HG02623 (cell line): ENCODE results near the gene KDM4C.
"Not testable (repeated sequence)": the region's sequence is repeated elsewhere in the genome, so short reads cannot be mapped to it uniquely, and the experiment has no call there.

Experiments
- ATAC-seq: cut with Tn5 transposase; IDR thresholded peaks from one replicate; pipeline ENCODE4 v1.9.1; 2021; ENCODE audit warnings: moderate library complexity; ENCODE audit not compliant: unreplicated experiment

The KDM4C gene

GRCh38 chr9:6802926-6803325 lies 45.2 kb downstream of the KDM4C start:
- no peak for ATAC-seq

- ATAC-seq: no peak
Observed at GRCh38 chr9:6805532-6805931, 47.8 kb downstream of the KDM4C start.

- ATAC-seq: not testable (repeated sequence)
Observed at GRCh38 chr9:6806318-6806717, 48.5 kb downstream of the KDM4C start.

GRCh38 chr9:6807669-6808068 lies 49.9 kb downstream of the KDM4C start:
- ATAC-seq: not testable (repeated sequence)

GRCh38 chr9:6811436-6811835 lies 53.7 kb downstream of the KDM4C start:
- ATAC-seq: no peak

- no peak for ATAC-seq
Observed at GRCh38 chr9:6816581-6816980, 58.8 kb downstream of the KDM4C start.

- no peak for ATAC-seq
Observed at GRCh38 chr9:6818292-6818922, 60.6 kb downstream of the KDM4C start.

GRCh38 chr9:6819112-6819511 lies 61.3 kb downstream of the KDM4C start:
- ATAC-seq: no peak

- ATAC-seq: no peak
Observed at GRCh38 chr9:6819529-6819928, 61.8 kb downstream of the KDM4C start.

GRCh38 chr9:6822696-6823095 lies 64.9 kb downstream of the KDM4C start:
- no peak for ATAC-seq

GRCh38 chr9:6827439-6828145 lies 69.8 kb downstream of the KDM4C start:
- ATAC-seq: no peak

- ATAC-seq: no peak
Observed at GRCh38 chr9:6829027-6829426, 71.3 kb downstream of the KDM4C start.

- ATAC-seq: no peak
Observed at GRCh38 chr9:6829536-6829935, 71.8 kb downstream of the KDM4C start.

GRCh38 chr9:6833518-6834192 lies 75.9 kb downstream of the KDM4C start:
- ATAC-seq: no peak

- no peak for ATAC-seq
Observed at GRCh38 chr9:6834306-6834705, 76.5 kb downstream of the KDM4C start.

- ATAC-seq: no peak
Observed at GRCh38 chr9:6838158-6838557, 80.4 kb downstream of the KDM4C start.

- ATAC-seq: no peak
Observed at GRCh38 chr9:6842584-6842947, 84.8 kb downstream of the KDM4C start.

GRCh38 chr9:6843742-6844141 lies 86.0 kb downstream of the KDM4C start:
- no peak for ATAC-seq

GRCh38 chr9:6844267-6844666 lies 86.5 kb downstream of the KDM4C start:
- no peak for ATAC-seq

GRCh38 chr9:6845128-6845826 lies 87.5 kb downstream of the KDM4C start:
- no peak for ATAC-seq

GRCh38 chr9:6845880-6846279 lies 88.1 kb downstream of the KDM4C start:
- ATAC-seq: no peak
